Fibroblast of lung (primary cell): ENCODE results near the gene ITCH. TPM values are rescaled to one million over a fixed set of nuclear protein-coding genes. Genes with fewer than 3 reads are reported as not detected.

ENCODE experiments used
- DNase-seq, 2 donors: peaks; one replicate each; pipeline versions ENCODE4 v3.0.0 to v3.0.0-alpha.2; 2010; ENCODE audit warnings: low read depth in 2 of 2
- H2AFZ ChIP-seq: 2 replicates; pipeline ENCODE4 v1.5.1; 2012; ENCODE audit warnings: low read length, control low read depth, inconsistent platforms
- H3K27ac ChIP-seq: 2 replicates; pipeline ENCODE4 v1.5.1; 2011; ENCODE audit warnings: low read length, control low read depth; ENCODE audit not compliant: insufficient read depth
- H3K27me3 ChIP-seq: 2 replicates; pipeline ENCODE4 v1.5.1; 2011; ENCODE audit warnings: mild to moderate bottlenecking, low read length; ENCODE audit not compliant: control insufficient read depth, insufficient read depth
- H3K36me3 ChIP-seq: 2 replicates; pipeline ENCODE4 v1.5.1; 2011; ENCODE audit warnings: low read length; ENCODE audit not compliant: control insufficient read depth, insufficient read depth
- H3K4me1 ChIP-seq: 2 replicates; pipeline ENCODE4 v1.5.1; 2011; ENCODE audit warnings: low read length; ENCODE audit not compliant: control insufficient read depth, insufficient read depth; ENCODE audit errors: extremely low read depth
- H3K4me2 ChIP-seq: 2 replicates; pipeline ENCODE4 v1.5.1; 2011; ENCODE audit warnings: low read length, control low read depth; ENCODE audit not compliant: insufficient read depth; ENCODE audit errors: extremely low read depth
- H3K4me3 ChIP-seq, 4 experiments: fragments of 200-600 bp in 1 of 4; sonication (generic) in 1 of 4; replicated peaks in 1 of 4; 2 replicates each; pipeline ENCODE4 v1.5.1; 2011 to 2016; ENCODE audit warnings: low read length in 4 of 4, low read depth in 3 of 4, mild to moderate bottlenecking in 3 of 4, control low read depth in 2 of 4, inconsistent platforms in 1 of 4, mixed read lengths in 1 of 4; ENCODE audit not compliant: insufficient read depth in 1 of 4; ENCODE audit errors: control extremely low read depth in 1 of 4
- H3K79me2 ChIP-seq: 2 replicates; pipeline ENCODE4 v1.5.1; 2012; ENCODE audit warnings: mild to moderate bottlenecking, low read length, inconsistent platforms; ENCODE audit not compliant: control insufficient read depth, insufficient read depth
- H3K9ac ChIP-seq: 2 replicates; pipeline ENCODE4 v1.5.1; 2011; ENCODE audit warnings: mild to moderate bottlenecking, low read length, control low read depth; ENCODE audit not compliant: insufficient read depth
- H3K9me3 ChIP-seq: 2 replicates; pipeline ENCODE4 v1.5.1; 2012; ENCODE audit warnings: low read depth, low read length; ENCODE audit not compliant: control insufficient read depth, insufficient read depth
- H4K20me1 ChIP-seq: 2 replicates; pipeline ENCODE4 v1.5.1; 2011; ENCODE audit warnings: low read length; ENCODE audit not compliant: control insufficient read depth, insufficient read depth; ENCODE audit errors: extremely low read depth
- CTCF ChIP-seq, 2 donors: IDR thresholded peaks in 1 of 2; conservative IDR thresholded peaks in 1 of 2; 1 replicate in 1 of 2; 2 replicates in 1 of 2; pipeline ENCODE4 v1.5.1; 2011 to 2012; ENCODE audit warnings: low read length in 2 of 2, control low read depth in 1 of 2, inconsistent platforms in 1 of 2, low read depth in 1 of 2, mild to moderate bottlenecking in 1 of 2
- EZH2 ChIP-seq: IDR thresholded peaks from 2 replicates; pipeline ENCODE4 v1.5.1; 2012; ENCODE audit warnings: low read length, control low read depth, mild to moderate bottlenecking; ENCODE audit errors: missing control alignments
- polyA plus RNA-seq, 2 donors: library from polyadenylated mRNA; depleted of rRNA in 1 of 2; stranded (reverse) in 1 of 2; unstranded in 1 of 2; fragments of >200 nt; gene quantifications; 2 replicates each; pipeline ENCODE4 v1.2.1, GENCODE V29; 2011 to 2012; ENCODE audit warnings: missing spikeins in 1 of 2
- total RNA-seq: library from RNA; depleted of rRNA; stranded (reverse); fragments of >200 nt; gene quantifications from 2 replicates; pipeline ENCODE4 v1.2.1, GENCODE V29; 2014

Gene ITCH
- total and polyA plus RNA-seq, 2 donors (not counting 1 experiment from before 2014, with no cell fraction given), result 25.0 to 77.6 TPM

- Histone ChIP-seq H2AFZ (no peak overlapping the region), H3K4me2 (peak overlapping the region; percentile 39), H4K20me1 (no peaks in the 10 kb centered on the region), H3K9me3 (no peaks in the 10 kb centered on the region), H3K27ac (peak overlapping the region; percentile 39), H3K4me1 (peaks cover 40% of the 10 kb centered on the region), H3K36me3 (peaks cover 15% of the 10 kb centered on the region), H3K79me2 (peaks cover 45% of the 10 kb centered on the region), H3K4me3 (peak overlapping the region in 1 of 4 experiments; percentile 18), H3K9ac (no peak overlapping the region), H3K27me3 (no peaks in the 10 kb centered on the region)
- TF ChIP-seq EZH2 (no peak), CTCF (conservative IDR thresholded peaks at IDR 0.05 in 1 of 2, IDR thresholded peaks at IDR 0.05 in 1 of 2; ENCODE audit: low read depth in 1 of 2, low read length in 2 of 2) (no peak)
- DNase-seq, result peak; percentile 15 to 17
Measured at GRCh38 chr20:34526466-34526865, 163.4 kb downstream of the ITCH start.

- peaks cover 17% of the 10 kb centered on the region for H3K36me3 ChIP-seq
- no peak for DNase-seq
- peak overlapping the region; percentile 39 for H3K4me2 ChIP-seq
- H3K27ac ChIP-seq, result peak overlapping the region; percentile 39
- no peak overlapping the region for H3K9ac ChIP-seq
- peaks cover 38% of the 10 kb centered on the region for H3K4me1 ChIP-seq
- H2AFZ ChIP-seq, result no peak overlapping the region
- H3K4me3 ChIP-seq, result no peak overlapping the region
- peaks cover 42% of the 10 kb centered on the region for H3K79me2 ChIP-seq
- H3K27me3 ChIP-seq, result no peaks in the 10 kb centered on the region
- no peaks in the 10 kb centered on the region for H4K20me1 ChIP-seq
- no peaks in the 10 kb centered on the region for H3K9me3 ChIP-seq
- TF ChIP-seq EZH2 (no peak), CTCF (conservative IDR thresholded peaks at IDR 0.05 in 1 of 2, IDR thresholded peaks at IDR 0.05 in 1 of 2; ENCODE audit: low read depth in 1 of 2, low read length in 2 of 2) (no peak)
Measured at GRCh38 chr20:34527016-34527415, 163.9 kb downstream of the ITCH start.

- no peak overlapping the region for H3K9ac ChIP-seq
- H4K20me1 ChIP-seq, result no peaks in the 10 kb centered on the region
- no peak overlapping the region for H3K4me2 ChIP-seq
- DNase-seq, result peak in 1 of 2 donors; percentile 39
- H3K27ac ChIP-seq, result no peak overlapping the region
- no peaks in the 10 kb centered on the region for H3K9me3 ChIP-seq
- no peak overlapping the region for H2AFZ ChIP-seq
- peaks cover 40% of the 10 kb centered on the region for H3K79me2 ChIP-seq
- H3K4me1 ChIP-seq, result peaks cover 23% of the 10 kb centered on the region
- TF ChIP-seq CTCF (conservative IDR thresholded peaks at IDR 0.05 in 1 of 2, IDR thresholded peaks at IDR 0.05 in 1 of 2; ENCODE audit: low read depth in 1 of 2, low read length in 2 of 2) (no peak), EZH2 (no peak)
- no peak overlapping the region for H3K4me3 ChIP-seq
- no peaks in the 10 kb centered on the region for H3K27me3 ChIP-seq
- peaks cover 24% of the 10 kb centered on the region for H3K36me3 ChIP-seq
Measured at GRCh38 chr20:34528921-34529297, 165.8 kb downstream of the ITCH start.
